ENCODE results near the gene NEURL2. TPM values are rescaled to one million over a fixed set of nuclear protein-coding genes. Genes with fewer than 3 reads are reported as not detected.

The NEURL2 gene
- total and polyA plus RNA-seq, 4 donors = 3.7 to 14.5 (median 5.2) TPM

DNA sequence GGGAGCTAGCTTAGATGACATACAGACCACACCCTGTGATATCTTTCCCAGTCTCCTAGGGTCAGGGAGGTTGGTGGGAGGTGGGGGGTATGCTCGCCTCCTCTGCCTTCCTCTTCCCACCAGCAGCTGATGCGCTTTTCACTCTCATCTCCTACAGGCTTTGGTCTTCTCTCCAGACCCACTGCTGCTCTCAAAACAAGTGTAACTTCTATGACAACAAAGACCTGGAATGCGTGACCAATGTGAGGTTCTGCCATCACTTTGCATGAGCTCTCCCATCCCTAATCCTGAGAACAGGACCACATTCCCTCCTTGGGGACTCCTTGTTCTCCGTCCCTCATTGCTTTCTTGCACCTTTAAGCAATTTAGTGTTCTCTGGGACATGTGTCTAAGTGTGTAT, 2.8 kb upstream of the NEURL2 start:
- no peaks in the 10 kb centered on the region for H3K9me3 ChIP-seq (ENCODE audit: control insufficient read depth in 4 of 4, low read length in 3 of 4)
- peaks cover 16 to 49% (median 22%) of the 10 kb centered on the region in 4 donors for H3K36me3 ChIP-seq (ENCODE audit: control insufficient read depth in 4 of 4, insufficient read depth in 3 of 4, low read depth in 1 of 4, low read length in 3 of 4)
- no peaks in the 10 kb centered on the region for H3K27me3 ChIP-seq (ENCODE audit: control insufficient read depth in 4 of 4, insufficient read depth in 4 of 4, low read length in 3 of 4)
- H3K27ac ChIP-seq (ENCODE audit: low read depth in 1 of 2, low read length in 2 of 2) = no peak overlapping the region
- TF ChIP-seq HNF4G (IDR thresholded peaks at IDR 0.05) (no peak), TAF1 (conservative IDR thresholded peaks at IDR 0.05) (no peak), FOXA1 (IDR thresholded peaks at IDR 0.05) (no peak), RXRA (IDR thresholded peaks at IDR 0.05) (no peak), FOXA2 (IDR thresholded peaks at IDR 0.05) (no peak), GABPA (IDR thresholded peaks at IDR 0.05 in 1 of 2, conservative IDR thresholded peaks at IDR 0.05 in 1 of 2) (no peak), JUND (IDR thresholded peaks at IDR 0.05) (no peak)
- TF ChIP-seq, protein P1, sequence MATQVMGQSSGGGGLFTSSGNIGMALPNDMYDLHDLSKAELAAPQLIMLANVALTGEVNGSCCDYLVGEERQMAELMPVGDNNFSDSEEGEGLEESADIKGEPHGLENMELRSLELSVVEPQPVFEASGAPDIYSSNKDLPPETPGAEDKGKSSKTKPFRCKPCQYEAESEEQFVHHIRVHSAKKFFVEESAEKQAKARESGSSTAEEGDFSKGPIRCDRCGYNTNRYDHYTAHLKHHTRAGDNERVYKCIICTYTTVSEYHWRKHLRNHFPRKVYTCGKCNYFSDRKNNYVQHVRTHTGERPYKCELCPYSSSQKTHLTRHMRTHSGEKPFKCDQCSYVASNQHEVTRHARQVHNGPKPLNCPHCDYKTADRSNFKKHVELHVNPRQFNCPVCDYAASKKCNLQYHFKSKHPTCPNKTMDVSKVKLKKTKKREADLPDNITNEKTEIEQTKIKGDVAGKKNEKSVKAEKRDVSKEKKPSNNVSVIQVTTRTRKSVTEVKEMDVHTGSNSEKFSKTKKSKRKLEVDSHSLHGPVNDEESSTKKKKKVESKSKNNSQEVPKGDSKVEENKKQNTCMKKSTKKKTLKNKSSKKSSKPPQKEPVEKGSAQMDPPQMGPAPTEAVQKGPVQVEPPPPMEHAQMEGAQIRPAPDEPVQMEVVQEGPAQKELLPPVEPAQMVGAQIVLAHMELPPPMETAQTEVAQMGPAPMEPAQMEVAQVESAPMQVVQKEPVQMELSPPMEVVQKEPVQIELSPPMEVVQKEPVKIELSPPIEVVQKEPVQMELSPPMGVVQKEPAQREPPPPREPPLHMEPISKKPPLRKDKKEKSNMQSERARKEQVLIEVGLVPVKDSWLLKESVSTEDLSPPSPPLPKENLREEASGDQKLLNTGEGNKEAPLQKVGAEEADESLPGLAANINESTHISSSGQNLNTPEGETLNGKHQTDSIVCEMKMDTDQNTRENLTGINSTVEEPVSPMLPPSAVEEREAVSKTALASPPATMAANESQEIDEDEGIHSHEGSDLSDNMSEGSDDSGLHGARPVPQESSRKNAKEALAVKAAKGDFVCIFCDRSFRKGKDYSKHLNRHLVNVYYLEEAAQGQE (IDR thresholded peaks at IDR 0.05) = no peak
- TF ChIP-seq, protein P2, sequence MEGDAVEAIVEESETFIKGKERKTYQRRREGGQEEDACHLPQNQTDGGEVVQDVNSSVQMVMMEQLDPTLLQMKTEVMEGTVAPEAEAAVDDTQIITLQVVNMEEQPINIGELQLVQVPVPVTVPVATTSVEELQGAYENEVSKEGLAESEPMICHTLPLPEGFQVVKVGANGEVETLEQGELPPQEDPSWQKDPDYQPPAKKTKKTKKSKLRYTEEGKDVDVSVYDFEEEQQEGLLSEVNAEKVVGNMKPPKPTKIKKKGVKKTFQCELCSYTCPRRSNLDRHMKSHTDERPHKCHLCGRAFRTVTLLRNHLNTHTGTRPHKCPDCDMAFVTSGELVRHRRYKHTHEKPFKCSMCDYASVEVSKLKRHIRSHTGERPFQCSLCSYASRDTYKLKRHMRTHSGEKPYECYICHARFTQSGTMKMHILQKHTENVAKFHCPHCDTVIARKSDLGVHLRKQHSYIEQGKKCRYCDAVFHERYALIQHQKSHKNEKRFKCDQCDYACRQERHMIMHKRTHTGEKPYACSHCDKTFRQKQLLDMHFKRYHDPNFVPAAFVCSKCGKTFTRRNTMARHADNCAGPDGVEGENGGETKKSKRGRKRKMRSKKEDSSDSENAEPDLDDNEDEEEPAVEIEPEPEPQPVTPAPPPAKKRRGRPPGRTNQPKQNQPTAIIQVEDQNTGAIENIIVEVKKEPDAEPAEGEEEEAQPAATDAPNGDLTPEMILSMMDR (IDR thresholded peaks at IDR 0.05; ENCODE audit: low read depth, low read length, missing input control) = no peak
- TF ChIP-seq, protein P3, sequence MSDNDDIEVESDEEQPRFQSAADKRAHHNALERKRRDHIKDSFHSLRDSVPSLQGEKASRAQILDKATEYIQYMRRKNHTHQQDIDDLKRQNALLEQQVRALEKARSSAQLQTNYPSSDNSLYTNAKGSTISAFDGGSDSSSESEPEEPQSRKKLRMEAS (IDR thresholded peaks at IDR 0.05) = no peak
- H3K4me1 ChIP-seq (ENCODE audit: control insufficient read depth in 4 of 4, insufficient read depth in 4 of 4, low read length in 3 of 4) = peaks cover 0 to 41% (median 33%) of the 10 kb centered on the region in 4 donors
- WGBS = 94% methylated on average over 4 of the region's 4 CpGs
- no peak overlapping the region for H3K4me3 ChIP-seq (ENCODE audit: low read depth in 1 of 3, low read length in 3 of 3)
- no peak overlapping the region for H3K9ac ChIP-seq (ENCODE audit: low read depth in 1 of 2, low read length in 2 of 2)
- no peak for DNase-seq (ENCODE audit: low spot score)

DNA sequence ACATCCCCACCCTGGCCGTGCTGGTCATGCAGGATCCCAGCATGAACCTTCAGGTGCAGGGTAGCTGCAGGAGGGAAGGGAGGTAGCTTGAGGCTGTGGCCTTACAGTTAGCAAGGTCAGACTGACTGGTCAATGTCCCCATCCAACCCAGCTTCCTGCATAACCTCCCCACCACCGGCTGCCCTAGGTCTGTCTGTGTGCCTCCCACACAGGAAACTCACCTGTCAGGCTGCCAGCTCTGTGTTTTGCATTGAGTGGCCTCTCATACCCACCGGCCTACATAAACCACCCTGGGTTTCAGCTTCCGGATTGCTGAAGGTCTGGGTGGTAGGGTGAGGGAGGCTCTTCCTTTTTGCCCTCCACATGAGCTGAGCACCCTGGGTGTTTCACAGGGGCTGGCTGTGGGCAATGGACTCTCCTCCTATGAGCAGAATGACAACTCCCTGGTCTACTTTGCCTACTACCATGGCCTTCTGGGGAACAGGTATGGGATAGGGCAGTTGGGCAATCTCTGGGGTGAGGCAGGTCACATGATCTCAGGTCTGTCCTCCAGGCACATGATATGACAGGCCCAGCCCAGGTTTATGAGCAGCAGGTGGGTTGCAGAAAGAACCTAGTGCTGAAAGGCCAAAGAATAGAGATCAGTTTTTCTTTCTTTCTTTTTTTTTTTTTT, 2.0 kb upstream of the NEURL2 start:
- 62% methylated on average over 4 of the region's 4 CpGs for WGBS
- Histone ChIP-seq H3K4me3 (ENCODE audit: low read depth in 1 of 3, low read length in 3 of 3) (no peak overlapping the region), H3K9ac (ENCODE audit: low read depth in 1 of 2, low read length in 2 of 2) (no peak overlapping the region), H3K36me3 (ENCODE audit: control insufficient read depth in 4 of 4, insufficient read depth in 3 of 4, low read depth in 1 of 4, low read length in 3 of 4) (peaks cover 12 to 41% (median 19%) of the 10 kb centered on the region in 4 donors), H3K27me3 (ENCODE audit: control insufficient read depth in 4 of 4, insufficient read depth in 4 of 4, low read length in 3 of 4) (no peaks in the 10 kb centered on the region), H3K9me3 (ENCODE audit: control insufficient read depth in 4 of 4, low read length in 3 of 4) (no peaks in the 10 kb centered on the region), H3K4me1 (ENCODE audit: control insufficient read depth in 4 of 4, insufficient read depth in 4 of 4, low read length in 3 of 4) (peaks cover 2 to 48% (median 39%) of the 10 kb centered on the region in 4 donors), H3K27ac (ENCODE audit: low read depth in 1 of 2, low read length in 2 of 2) (no peak overlapping the region)
- no peak for DNase-seq (ENCODE audit: low spot score)
- no peak for TF ChIP-seq SP1 (IDR thresholded peaks at IDR 0.05)
- TF ChIP-seq, protein P3 (IDR thresholded peaks at IDR 0.05) = no peak
- TF ChIP-seq HNF4A (conservative IDR thresholded peaks at IDR 0.05) = no peak
- TF ChIP-seq, protein P2 (IDR thresholded peaks at IDR 0.05; ENCODE audit: low read depth, low read length, missing input control) = no peak
- TF ChIP-seq NR2F2 (IDR thresholded peaks at IDR 0.05) = no peak
